Amniotic epithelial cell (primary cell): ENCODE measurements around the gene CTBP2.

ENCODE experiments used
- DNase-seq: peaks from one replicate; pipeline ENCODE4 v3.0.0-alpha.2; 2010; ENCODE audit warnings: low read depth

CTBP2 gene

DNA sequence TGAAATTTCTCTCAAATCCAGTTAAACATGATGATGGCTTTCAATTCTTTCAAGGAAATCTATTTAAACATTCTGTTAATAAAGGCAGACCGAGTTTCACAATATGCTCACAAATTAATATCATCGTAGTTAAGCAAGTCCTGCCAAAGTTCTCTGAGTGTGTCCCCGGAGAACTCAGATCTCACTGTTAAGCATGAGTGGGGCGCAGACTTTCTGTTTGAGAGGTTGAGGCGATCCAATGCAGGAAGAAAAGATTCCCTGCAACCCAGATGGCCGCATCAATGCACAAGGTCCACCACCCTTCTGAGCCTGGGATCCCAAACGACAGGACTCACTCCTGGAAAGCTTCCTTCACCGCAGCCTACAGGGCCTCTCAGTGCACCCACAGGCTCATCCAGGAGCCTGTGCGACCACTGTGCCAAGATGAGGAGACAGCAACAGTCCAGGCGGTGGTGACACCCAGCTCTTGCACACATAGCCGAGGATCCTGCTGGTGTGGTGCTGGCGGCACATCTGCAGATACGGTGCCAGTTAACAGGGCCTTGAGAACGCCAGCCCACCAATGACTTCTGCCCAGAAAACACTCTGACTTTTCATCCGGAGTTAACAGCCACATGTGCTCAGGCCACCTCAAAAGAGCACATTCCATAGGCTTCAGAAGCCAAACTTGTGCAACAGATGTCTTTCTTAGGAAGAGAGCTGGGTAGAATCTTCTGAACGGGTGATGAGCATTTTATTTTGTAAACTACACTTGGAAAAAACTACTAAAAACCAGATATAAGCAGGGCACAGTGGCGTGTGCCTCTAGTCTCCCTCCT lies 116.3 kb downstream of the CTBP2 start:
- no peak for DNase-seq

DNA sequence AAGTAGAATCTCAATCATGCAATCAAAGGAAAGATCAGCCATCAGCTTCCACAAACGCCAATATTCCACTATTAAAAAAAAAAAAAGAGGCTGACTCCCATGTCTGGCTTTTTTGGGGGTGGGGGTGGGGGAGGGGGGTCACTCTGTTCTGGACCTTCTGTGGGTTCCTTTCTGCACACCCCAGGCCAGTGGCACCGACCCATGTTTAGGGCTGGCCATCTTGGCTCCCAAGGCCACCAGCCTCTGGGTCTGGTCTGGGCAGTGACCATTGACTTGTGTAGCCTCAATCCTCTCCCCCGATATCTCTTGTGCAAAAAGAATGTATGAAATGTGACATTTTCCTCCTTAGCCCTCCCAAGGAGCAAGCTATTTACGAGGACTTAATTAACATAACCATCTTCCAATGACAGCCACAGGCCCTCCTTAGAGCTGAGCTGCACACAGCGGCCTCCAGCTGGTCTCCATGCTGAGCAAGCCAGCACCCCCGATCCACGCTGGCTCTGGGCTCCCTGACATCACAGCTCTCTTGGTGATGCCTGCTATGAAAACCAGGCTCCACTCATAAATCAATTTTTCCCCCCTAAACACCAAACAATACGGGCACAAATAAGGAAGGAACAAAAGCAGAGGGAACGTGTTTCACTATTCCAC lies 118.4 kb downstream of the CTBP2 start:
- no peak for DNase-seq

DNA sequence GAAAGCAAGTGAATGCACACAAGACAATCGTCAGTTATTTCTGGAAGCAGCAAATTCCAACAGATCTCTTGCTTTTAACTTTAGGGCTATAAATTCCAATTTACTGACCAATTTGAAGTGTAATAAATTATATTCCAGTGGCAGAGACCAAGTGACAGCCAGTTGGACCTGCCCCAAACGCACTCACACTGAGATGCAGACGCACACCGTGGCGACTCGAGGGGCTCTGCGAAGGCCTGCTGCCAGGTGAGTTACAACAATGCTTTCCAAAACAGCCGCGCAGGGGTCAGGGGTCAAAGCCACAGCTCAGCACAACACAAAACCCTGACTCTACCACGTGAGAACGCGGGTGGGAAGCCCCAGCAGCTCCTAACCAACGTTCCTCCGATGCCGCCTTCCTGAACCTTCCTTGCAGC lies 121.0 kb downstream of the CTBP2 start:
- DNase-seq: no peak

DNA sequence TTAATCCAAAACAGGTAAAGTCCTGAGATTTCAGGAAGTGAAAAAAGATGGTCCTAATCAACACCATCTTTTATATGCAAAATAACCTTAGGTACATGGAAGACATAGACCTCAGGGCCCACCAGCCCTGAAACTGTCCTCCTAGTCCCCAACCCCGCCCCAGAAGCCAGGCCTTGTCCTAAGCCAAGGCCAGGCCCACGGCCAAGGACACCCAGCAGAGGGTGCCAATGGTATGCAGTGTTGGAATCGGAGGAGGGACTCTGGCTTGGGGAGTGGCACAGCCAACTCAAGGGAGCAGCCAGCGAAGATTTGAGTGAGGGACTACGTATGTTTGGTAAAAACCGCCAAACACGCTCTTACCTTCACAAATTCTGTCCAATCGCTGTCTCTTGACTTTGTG lies 121.7 kb downstream of the CTBP2 start:
- DNase-seq: no peak

DNA sequence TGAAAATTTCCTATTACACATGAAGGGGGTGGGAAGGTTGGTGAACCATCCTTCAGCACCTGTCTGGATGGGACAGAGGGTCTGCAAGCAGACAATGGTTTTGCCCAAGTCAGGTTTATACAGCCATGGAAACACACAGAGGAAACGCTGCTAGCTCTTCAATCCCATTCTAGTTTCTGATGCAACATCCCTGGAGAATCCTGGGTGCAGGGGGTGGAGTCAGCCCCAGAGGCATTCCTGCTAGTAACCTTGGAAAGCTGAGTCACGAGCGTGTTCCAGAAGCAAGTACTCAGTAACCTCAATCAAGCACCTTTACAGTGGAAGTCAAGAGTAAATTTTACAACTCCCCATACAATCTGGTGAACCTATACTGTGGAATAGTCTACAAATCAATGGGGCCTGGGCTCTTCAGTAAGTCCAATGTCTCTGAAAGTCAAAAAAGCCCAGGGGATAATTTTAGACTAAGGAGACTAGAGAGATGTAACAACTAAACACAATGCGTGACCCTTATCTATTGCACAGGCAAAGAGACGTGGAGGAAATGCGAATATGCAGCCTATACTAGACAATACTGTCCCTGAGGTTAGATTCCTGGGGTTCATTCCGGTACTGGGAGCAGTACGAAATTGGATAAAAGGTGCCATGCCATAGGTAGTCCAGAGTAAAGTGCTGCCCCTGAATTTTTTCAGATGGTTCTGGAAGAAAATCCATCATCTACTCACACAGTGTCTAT lies 123.1 kb downstream of the CTBP2 start:
- DNase-seq: peak; percentile 93

DNA sequence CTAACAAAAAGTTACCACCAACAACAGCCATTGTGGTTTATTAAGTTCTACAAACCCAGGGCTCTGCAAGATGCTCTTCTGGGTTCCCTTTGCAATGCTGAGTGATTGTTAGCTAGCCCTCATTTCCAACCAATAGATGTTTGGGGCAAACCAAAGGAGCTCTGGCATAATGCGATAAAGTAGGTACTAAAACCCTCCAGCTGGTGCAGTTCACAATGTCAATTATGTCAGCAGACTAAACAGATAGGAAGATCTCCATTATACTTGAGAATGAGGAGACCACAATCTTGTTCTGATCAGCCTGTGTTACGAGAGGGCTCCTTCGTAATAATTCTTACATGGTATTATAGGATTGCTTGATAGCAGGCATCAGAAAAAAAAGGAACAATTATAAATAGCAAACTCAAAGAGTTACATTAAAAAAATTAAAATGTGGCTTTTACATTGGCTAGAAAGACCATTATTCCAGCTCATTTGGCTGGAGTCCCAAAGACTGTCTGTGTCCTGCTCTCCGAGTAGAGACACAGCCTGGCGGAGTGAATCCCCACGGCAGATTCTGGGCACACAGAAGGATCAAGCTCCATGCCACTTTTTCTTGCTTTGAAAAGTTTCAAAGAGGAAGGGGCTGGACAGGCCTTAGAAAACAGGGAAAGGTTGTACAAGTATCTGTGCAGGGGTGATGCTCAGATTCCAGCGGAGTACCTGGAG lies 124.6 kb downstream of the CTBP2 start:
- DNase-seq: no peak

DNA sequence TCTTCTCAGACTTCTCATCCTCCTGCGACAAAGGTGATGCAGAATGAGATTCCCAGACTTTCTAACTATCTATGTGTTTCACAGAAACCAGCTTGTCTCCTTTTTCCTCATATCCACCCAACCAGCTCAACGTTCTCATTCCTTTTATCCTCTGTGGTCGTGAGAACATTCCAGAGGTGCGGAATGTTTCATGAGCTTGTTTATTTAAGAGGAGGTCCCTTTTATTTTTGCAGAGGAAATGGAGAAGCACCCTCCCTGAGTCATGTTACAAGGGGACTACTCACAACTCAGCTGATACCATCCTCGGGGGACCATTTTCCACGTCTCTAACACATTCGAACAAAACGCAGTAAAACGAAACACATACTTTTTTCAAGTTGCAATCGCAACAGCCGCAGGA lies 125.2 kb downstream of the CTBP2 start:
- peak; percentile 92 for DNase-seq

DNA sequence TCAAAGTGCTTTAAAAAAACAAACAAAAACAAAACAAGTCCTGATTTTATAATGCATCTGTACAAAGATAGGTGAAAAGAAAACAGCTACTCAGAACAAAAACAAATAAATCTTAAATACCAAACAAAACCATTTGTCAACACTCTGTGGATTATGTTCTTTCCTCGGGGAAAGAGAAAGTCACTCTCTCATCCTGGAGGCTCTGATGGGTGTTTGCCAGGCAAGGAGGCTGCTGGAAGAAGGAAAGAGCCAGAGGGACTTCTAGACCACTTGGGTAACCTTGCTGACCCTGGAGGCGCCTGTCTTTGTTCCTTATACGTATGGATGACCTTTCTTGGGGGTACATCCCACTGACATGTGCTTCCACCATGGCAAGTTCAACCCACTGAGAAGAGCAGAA lies 125.7 kb downstream of the CTBP2 start:
- DNase-seq: peak; percentile 51

DNA sequence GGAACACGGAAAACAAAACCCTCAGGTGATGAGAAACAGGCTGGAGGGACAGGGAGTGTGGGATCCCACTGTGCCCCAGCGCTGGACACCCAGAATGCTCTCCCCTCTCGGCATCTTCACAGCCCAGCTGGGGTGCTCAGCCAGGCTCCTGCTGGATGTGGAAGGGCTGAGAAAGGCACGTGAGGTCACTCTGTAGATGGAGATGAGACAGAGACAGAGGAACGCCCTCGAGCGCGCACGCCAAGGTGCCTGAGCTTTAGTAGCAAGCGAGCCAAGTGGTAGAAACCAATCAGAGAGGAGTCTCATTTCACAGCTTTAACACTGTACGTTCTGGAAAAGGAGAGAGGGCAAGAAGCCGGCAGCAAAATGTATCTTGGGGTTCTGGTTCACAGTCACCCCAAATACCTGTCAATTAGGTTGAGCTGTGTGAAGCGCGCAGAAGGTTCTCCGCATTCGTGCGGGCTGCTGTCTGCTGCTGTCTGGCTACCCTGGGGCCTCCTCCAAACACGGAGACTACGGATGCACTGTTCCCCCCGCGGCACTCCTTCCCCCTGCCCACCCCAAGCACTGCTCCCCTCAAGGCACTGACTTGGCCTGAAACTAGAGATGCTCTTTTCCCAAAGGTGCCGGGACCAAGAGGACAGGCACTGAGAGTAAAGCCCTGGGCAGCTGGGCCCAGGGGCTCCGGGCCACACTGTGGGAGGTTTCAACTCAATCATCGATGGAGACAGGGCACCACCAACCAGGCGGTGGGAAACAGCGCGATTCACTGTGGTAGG lies 127.0 kb downstream of the CTBP2 start:
- no peak for DNase-seq

DNA sequence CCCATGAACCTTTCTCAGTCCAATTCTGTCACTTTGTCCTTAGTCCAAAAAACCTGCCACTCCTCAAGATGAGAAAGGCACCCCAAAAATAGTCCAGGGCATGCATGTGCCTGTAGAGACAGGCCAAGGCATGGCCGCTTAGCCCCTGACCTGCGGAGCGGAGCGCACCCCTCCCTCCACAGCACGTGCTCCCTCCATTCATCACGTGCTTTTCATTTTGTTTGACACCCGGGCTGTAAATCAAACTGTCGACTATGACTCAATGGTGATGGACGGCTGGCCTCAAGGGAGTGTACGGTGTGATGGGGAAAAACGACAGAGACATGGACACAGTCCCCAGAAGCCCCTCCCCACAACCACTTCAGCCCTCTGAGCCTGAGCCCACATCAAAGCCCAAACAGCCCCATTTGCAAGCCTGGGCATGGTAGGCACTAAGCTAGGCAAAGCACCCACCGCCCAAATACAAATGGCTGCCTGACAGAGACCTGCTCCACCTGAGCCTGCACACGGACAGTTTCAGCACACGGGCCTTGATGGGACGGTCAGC lies 127.8 kb downstream of the CTBP2 start:
- no peak for DNase-seq

DNA sequence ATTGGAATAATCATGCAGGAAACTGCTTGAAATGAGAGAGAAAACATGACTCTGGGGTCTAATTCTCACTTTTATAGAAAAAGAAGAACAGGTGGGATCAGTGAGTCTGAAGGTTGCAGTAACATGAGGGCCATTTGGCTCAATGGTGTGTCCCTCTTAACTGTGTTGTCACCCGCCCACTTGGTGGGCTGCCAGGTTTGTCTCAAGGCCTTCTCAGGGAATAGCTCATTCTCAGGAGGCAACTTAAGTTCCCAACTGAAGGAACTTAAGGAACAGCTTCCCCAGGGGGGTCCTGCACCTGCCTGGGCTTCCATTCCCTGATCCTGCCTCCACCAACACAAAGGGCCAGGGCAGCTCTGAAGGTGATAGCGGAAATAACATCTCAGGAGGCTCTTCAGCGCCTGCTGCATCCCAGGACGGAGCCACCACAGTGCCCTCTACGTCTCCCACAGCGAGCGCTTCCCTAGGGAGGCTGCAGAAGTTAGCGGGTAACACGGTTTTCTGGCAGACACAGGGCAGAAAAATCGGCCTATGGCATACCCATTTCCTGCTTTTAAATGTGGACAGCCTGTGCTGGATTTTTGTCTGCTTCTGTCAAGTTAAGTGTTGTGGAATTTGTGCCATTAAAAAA lies 129.7 kb downstream of the CTBP2 start:
- no peak for DNase-seq

DNA sequence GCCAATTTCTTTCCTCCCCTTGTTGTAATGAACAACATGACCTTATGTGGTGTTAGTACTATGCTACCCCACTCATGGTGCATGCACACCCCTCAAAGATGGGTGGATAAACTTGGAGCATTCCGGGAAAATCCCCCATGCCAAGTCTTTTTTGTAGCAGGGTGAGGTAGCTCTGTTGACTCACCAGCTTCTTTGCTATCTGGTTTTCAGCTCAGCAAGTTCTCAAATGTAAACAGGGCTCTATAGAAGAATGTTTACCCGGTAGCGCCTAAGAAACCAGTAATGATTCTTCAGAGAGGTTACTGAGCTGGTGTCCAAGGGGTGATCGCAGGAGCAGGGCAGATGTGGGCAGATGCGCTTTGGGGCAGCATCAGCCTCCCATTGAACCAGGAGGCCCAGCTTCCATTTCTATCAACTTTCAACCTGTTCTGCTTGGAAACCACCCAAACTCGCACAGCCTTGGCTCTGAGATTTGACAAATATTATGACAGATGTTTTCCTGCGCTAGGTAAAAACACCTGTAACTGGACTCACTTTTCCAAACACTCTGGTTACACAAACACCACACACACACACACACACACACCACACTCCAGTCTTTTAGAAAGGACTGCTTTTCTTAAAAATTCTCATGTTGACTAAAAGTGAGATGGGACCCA lies 130.7 kb downstream of the CTBP2 start:
- peak; percentile 78 for DNase-seq

DNA sequence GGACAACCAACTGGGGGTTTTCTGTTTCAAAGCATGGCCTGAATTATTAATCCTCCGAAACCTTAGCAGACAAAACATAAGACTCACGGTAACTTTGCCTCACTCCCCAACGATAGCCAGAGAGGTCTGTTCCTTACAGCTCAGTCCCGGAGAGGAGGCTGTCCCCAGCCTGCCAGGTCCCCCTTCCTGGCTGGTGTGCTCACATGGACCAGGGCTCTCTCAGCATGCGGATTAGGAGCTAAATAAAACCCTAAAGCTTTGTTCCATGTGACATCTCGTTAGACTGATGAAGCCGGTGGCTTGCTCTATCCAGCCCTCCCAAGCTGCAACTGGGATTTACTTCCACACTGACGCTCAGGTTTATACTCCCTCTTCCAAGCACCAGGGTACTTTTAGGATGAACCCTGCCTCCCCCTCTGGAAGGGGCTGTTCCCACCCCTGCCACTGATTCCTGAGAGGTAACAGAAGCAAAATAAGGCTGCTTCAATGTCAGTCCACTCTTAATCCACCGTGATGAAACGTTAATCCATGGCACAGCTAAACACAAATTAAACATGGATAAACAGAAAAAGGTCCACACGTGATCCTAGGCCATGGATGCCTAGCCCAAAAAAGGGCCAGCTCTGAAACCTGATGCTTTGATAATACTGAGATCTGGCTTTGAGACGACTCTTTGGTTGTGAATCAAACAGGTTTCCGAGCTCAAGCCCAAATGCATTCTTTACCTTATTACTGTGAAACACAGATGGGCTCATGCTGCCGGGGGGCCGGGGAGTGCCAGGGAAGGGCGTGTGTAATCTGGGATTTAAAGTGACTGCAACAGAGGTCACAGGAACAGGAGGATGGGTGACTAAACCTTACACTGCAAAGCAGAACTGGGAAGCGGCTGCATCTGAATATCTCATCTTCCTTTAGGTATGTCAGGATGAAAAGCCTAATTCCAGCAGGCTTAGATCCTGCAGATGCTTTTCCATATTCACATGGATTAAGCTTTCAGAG lies 132.2 kb downstream of the CTBP2 start:
- peak; percentile 20 for DNase-seq

DNA sequence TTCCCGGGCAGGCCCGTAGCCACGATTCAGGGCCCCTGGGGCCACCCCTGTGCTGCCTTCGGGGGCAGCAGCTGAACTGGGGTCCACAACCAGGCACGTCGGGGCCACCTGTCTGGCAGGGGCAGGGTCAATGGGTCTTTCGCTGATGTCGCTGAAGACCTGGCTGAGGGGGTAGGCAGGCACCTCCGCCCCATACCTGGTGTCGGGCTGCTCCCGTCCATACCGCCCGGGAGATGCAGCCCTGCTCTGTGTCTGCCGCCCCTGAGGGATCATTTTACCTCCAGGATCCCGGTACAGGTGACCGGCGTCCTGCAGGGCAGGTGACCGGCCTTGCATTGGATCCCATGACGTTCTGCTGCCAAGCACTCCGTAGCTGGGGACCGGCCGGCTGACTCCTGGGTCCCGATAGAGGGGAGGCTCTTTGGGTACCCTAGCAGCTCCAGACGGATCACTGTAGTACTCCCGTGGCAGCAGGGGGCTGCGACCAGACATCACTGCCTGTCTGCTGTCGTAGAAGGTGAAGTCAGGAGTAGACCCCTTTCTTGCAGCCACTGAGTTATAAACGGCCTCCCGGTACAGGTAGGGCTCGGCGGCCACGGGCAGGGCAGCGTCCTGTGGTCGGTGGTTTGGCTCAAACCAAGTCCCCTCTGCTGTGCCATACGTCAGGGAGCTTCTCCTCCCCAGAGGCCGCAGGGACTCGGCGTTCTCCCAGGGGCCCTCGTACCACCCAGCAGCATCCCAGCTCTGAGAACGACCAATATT lies 133.2 kb downstream of the CTBP2 start:
- DNase-seq: no peak

DNA sequence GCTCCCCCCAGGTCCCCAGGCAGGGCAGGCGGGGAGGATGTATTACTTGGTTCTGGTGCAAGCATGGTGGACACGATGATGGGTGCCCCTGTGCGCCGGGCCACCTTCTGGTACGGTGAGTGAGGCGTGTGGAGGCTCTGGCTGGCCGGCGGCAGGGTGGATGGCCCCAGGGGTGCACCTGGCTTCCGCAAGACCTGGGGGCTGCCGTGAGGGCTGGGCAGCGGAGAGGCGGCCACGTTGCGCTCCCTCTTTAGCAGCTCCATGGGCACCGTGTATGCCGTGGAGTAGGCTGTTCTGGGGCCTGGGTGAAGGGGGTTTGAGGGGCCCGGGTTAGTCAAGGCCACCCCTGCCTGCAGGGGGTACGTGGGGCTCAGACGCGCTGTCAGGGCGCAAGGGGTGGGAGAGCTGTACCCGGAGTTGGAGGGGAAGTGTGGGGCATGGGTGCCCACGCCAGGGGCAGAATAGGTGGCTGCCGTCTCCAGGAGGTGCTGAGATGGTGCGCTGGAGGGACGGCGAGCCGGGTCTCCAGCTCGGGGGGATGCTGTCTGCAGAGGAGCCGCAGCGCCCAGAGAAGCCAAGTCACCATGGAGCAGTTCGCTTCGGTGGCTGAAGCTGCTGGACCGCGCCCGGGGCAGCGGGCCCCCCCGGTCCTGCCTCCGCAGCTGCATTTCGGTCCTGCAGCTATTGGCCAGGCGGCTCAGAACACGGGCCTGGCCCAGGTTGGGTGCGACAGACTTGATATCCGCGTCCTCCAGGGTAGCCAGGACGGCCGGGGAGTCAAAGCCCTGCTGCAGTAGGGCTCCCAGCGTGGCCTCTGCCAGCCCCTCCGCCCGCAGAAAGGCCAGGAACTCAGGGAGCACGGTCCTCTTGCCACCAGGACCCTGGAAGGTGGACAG lies 134.1 kb downstream of the CTBP2 start:
- no peak for DNase-seq

DNA sequence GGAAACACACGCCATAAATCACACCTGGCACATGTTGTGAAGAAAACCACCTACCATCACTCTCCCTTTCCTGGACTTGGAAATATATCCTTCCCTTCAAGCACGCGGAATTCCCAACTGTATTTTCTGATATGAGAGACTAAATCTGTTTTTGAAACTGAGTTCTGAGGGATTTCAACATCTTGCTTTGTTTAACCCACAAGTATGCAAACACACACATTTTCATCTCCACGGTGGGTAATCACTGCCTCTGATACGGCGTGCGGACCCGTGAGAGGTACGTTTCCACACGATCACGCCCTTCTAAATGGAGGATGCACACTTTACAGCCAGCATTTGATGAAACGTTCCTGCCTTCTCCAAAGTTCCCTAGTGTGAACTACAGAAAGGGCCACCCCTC lies 135.0 kb downstream of the CTBP2 start:
- DNase-seq: peak; percentile 87
